Activated gamma-delta T cell treated with Interleukin-2 at 50 U/mL for 16 hours (primary cell): ENCODE results near the gene PADI6.
"Not testable (repeated sequence)": the region's sequence is repeated elsewhere in the genome, so short reads cannot be mapped to it uniquely, and the experiment has no call there.

ENCODE experiments used
- DNase-seq: peaks from one replicate; pipeline ENCODE4 v3.0.0-alpha.2; 2020

The PADI6 gene

GRCh38 chr1:17371896-17372295 is at the start of gene PADI6:
PADI6 (plus strand) TSS chr1:17372196; CDS start chr1:17372246, 50 bp downstream.
- no peak for DNase-seq

- no peak for DNase-seq
Observed at GRCh38 chr1:17328855-17329254, 43.1 kb upstream of the PADI6 start.

- DNase-seq: no peak
Observed at GRCh38 chr1:17329610-17330009, 42.4 kb upstream of the PADI6 start.

GRCh38 chr1:17330856-17331255 is 41.1 kb upstream of the PADI6 start:
- no peak for DNase-seq

- DNase-seq: no peak
Observed at GRCh38 chr1:17333081-17333480, 38.9 kb upstream of the PADI6 start.

- DNase-seq: peak; percentile 60
Observed at GRCh38 chr1:17335821-17336710, 35.9 kb upstream of the PADI6 start.

- no peak for DNase-seq
Observed at GRCh38 chr1:17338706-17339493, 33.1 kb upstream of the PADI6 start.

GRCh38 chr1:17339521-17339920 is 32.5 kb upstream of the PADI6 start:
- no peak for DNase-seq

- no peak for DNase-seq
Observed at GRCh38 chr1:17340358-17340757, 31.6 kb upstream of the PADI6 start.

GRCh38 chr1:17342014-17342441 is 30.0 kb upstream of the PADI6 start:
- DNase-seq: no peak

GRCh38 chr1:17345506-17345905 is 26.5 kb upstream of the PADI6 start:
- DNase-seq: not testable (repeated sequence)

GRCh38 chr1:17346046-17346789 is 25.8 kb upstream of the PADI6 start:
- DNase-seq: no peak

- no peak for DNase-seq
Observed at GRCh38 chr1:17347769-17348592, 24.0 kb upstream of the PADI6 start.

GRCh38 chr1:17348593-17349234 is 23.3 kb upstream of the PADI6 start:
- no peak for DNase-seq

- DNase-seq: no peak
Observed at GRCh38 chr1:17350083-17350482, 21.9 kb upstream of the PADI6 start.

GRCh38 chr1:17350928-17351446 is 21.0 kb upstream of the PADI6 start:
- no peak for DNase-seq

- DNase-seq: no peak
Observed at GRCh38 chr1:17351598-17352324, 20.2 kb upstream of the PADI6 start.

- no peak for DNase-seq
Observed at GRCh38 chr1:17352419-17352909, 19.5 kb upstream of the PADI6 start.

GRCh38 chr1:17355898-17356297 is 16.1 kb upstream of the PADI6 start:
- peak; percentile 53 for DNase-seq

GRCh38 chr1:17356387-17357026 is 15.5 kb upstream of the PADI6 start:
- no peak for DNase-seq
